GM12878 (cell line): ENCODE data around the gene MRPL42. TPM values are rescaled to one million over a fixed set of nuclear protein-coding genes. Genes with fewer than 3 reads are reported as not detected.

Experiments
- ATAC-seq: fragments of 200-7000 bp; cut with Tn5 transposase; 3 replicates; pipeline ENCODE4 v1.9.1; 2020; ENCODE audit warnings: mild to moderate bottlenecking, moderate library complexity
- BruUV-seq: library from RNA; stranded (reverse); fragments of 400-500 nt; replicated peaks from 2 replicates; lab custom pipeline; 2021; lab: Mats Ljungman, UMichigan
- CTCF ChIA-PET: fragments of 300-600 bp; sonication (Branson Sonifier 250); formaldehyde crosslinking; extraction: SDS; loops from one replicate; lab custom pipeline; 2021; ENCODE audit warnings: inconsistent platforms; lab: Yijun Ruan, JAX
- POLR2A ChIA-PET: fragments of 350-600 bp; formaldehyde crosslinking; extraction: SDS; loops from one replicate; lab custom pipeline; 2021; ENCODE audit warnings: inconsistent platforms; lab: Charles Lee
- RAD21 ChIA-PET: fragments of 300-600 bp; sonication (Branson Sonifier 250); formaldehyde crosslinking; loops from one replicate; lab custom pipeline; 2023; ENCODE audit warnings: antibody characterized with exemption; ENCODE audit not compliant: unreplicated experiment; lab: Charles Lee
- SMC1A ChIA-PET: fragments of 300-600 bp; sonication (Branson Sonifier 250); formaldehyde crosslinking; loops from one replicate; lab custom pipeline; 2023; ENCODE audit not compliant: unreplicated experiment, uncharacterized antibody; lab: Charles Lee
- DNase-seq: peaks from one replicate; pipeline ENCODE4 v3.0.0-alpha.2; 2011; ENCODE audit warnings: low read depth, low spot score
- FAIRE-seq: peaks from 3 replicates; lab custom pipeline; 2011; peaks lifted over from hg19 to GRCh38; lab: Jason Lieb, UNC
- H2AFZ ChIP-seq: 2 replicates; pipeline ENCODE4 v1.6.0; 2011; ENCODE audit warnings: low read depth, low read length, control low read depth; ENCODE audit not compliant: control insufficient read depth
- H3K27ac ChIP-seq: 2 replicates; pipeline ENCODE4 v1.5.1; 2011; ENCODE audit warnings: control low read depth; ENCODE audit not compliant: control insufficient read depth, insufficient read depth
- H3K27me3 ChIP-seq, 2 experiments: replicated peaks in 1 of 2; 2 replicates each; pipeline versions ENCODE4 v1.6.0 to v1.6.1; 2011; ENCODE audit warnings: low read length in 1 of 2; ENCODE audit not compliant: control insufficient read depth in 2 of 2, insufficient read depth in 2 of 2
- H3K36me3 ChIP-seq, 2 experiments: 2 replicates each; pipeline ENCODE4 v1.5.1; 2011; ENCODE audit warnings: low read length in 1 of 2; ENCODE audit not compliant: control insufficient read depth in 2 of 2, insufficient read depth in 2 of 2
- H3K4me1 ChIP-seq: 2 replicates; pipeline ENCODE4 v1.6.1; 2011; ENCODE audit warnings: mild to moderate bottlenecking, low read length, moderate library complexity, mixed read lengths; ENCODE audit not compliant: control insufficient read depth, insufficient read depth
- H3K4me2 ChIP-seq: 2 replicates; pipeline ENCODE4 v1.6.0; 2011; ENCODE audit warnings: control low read depth; ENCODE audit not compliant: control insufficient read depth, insufficient read depth
- H3K4me3 ChIP-seq: fragments of 200-600 bp; sonication (generic); 2 replicates; pipeline ENCODE4 v1.5.1; 2016
- H3K79me2 ChIP-seq: 2 replicates; pipeline ENCODE4 v1.6.0; 2011; ENCODE audit warnings: low read length; ENCODE audit not compliant: control insufficient read depth, insufficient read depth
- H3K9ac ChIP-seq: 2 replicates; pipeline ENCODE4 v1.8.0; 2011; ENCODE audit warnings: low read length, control low read depth, mixed read lengths; ENCODE audit not compliant: control insufficient read depth, insufficient read depth
- H3K9me3 ChIP-seq: replicated peaks from 3 replicates; pipeline ENCODE4 v1.5.1; 2011; ENCODE audit warnings: mild to moderate bottlenecking, low read length; ENCODE audit not compliant: control insufficient read depth, insufficient read depth
- H4K20me1 ChIP-seq: 2 replicates; pipeline ENCODE4 v1.6.0; 2011; ENCODE audit not compliant: control insufficient read depth, insufficient read depth
- BCL11A ChIP-seq: IDR thresholded peaks from 2 replicates; pipeline ENCODE4 v1.6.1; 2011; ENCODE audit warnings: low read depth, low read length
- FOXM1 ChIP-seq: IDR thresholded peaks from 2 replicates; pipeline ENCODE4 v1.6.1; 2012; ENCODE audit warnings: low read depth, mild to moderate bottlenecking, inconsistent platforms, low read length, moderate library complexity
- IKZF2 ChIP-seq, 2 experiments: fragments of 450-650 bp; IDR thresholded peaks; 2 replicates each; pipeline ENCODE4 v1.6.1; 2017; ENCODE audit warnings: mild to moderate bottlenecking in 2 of 2, moderate library complexity in 2 of 2
- POLR2AphosphoS5 ChIP-seq: IDR thresholded peaks from 2 replicates; pipeline ENCODE4 v1.6.1; 2011; ENCODE audit warnings: mild to moderate bottlenecking, low read length, inconsistent platforms
- RAD51 ChIP-seq: fragments of 450-650 bp; IDR thresholded peaks from 2 replicates; pipeline ENCODE4 v1.6.1; 2016; ENCODE audit warnings: moderate library complexity, mild to moderate bottlenecking, inconsistent platforms
- RBBP5 ChIP-seq: fragments of 200-600 bp; sonication (generic); conservative IDR thresholded peaks from 2 replicates; pipeline ENCODE4 v1.6.1; 2016
- TCF3 ChIP-seq: IDR thresholded peaks from 2 replicates; pipeline ENCODE4 v1.6.1; 2012; ENCODE audit warnings: low read depth, mild to moderate bottlenecking, low read length, borderline replicate concordance; ENCODE audit not compliant: insufficient read depth
- YBX1 ChIP-seq: fragments of 450-650 bp; IDR thresholded peaks from 2 replicates; pipeline ENCODE4 v1.6.1; 2016; ENCODE audit warnings: antibody characterized with exemption
- ZBED1 ChIP-seq: IDR thresholded peaks from 2 replicates; pipeline ENCODE4 v1.6.1; 2016; ENCODE audit warnings: borderline replicate concordance
- WGBS: methylation state at CpG from one replicate; pipeline ENCODE4 v1.1.6; 2016; ENCODE audit warnings: low lambda C conversion rate; ENCODE audit not compliant: insufficient replicate concordance, insufficient coverage; ENCODE audit errors: missing lambda C conversion rate; 5-methylcytosine and 5-hydroxymethylcytosine counted together
- in situ Hi-C: fragments of 300-500 bp; cut with MboI; formaldehyde crosslinking; loops from 9 replicates; pipeline ENCODE4 v1.14.3; 2018; ENCODE audit warnings: mixed read lengths
- intact Hi-C: fragments of 100-400 bp; cut with micrococcal nuclease; formaldehyde crosslinking; loops from one replicate; pipeline ENCODE4 v1.14.2; 2022; ENCODE audit not compliant: unreplicated experiment
- polyA plus RNA-seq, 11 experiments: library from polyadenylated mRNA; depleted of rRNA in 4 of 11; unstranded in 6 of 11; stranded (reverse) in 5 of 11; fragments of >200 nt; fragmentation: Nextera tagmentation in 4 of 11; fragmentation: Illumina TruSeq in 1 of 11; extraction: Ambion mirVana in 4 of 11; extraction: Trizol in 1 of 11; gene quantifications; 1 replicate in 1 of 11; 2 replicates in 10 of 11; pipeline versions ENCODE4 v1.2.1 to v1.2.3, GENCODE V29; 2011 to 2016; ENCODE audit warnings: inconsistent platforms in 2 of 11, missing spikeins in 2 of 11, low read depth in 1 of 11
- total RNA-seq, 4 experiments: library from RNA; depleted of rRNA in 3 of 4; stranded (reverse); fragments of >200 nt in 3 of 4; fragmentation: Illumina TruSeq in 1 of 4; extraction: Trizol in 1 of 4; gene quantifications; 2 replicates each; pipeline versions ENCODE4 v1.2.1 to v1.2.3, GENCODE V29; 2013 to 2021
- TF ChIP-seq, protein P1 (sequence below): IDR thresholded peaks from 2 replicates; pipeline ENCODE4 v1.6.1; 2011; ENCODE audit warnings: low read depth, low read length, improper control_type of control experiment, borderline replicate concordance
- TF ChIP-seq, protein P2 (sequence below): fragments of 450-650 bp; IDR thresholded peaks from 2 replicates; pipeline ENCODE4 v1.6.1; 2017; ENCODE audit warnings: mild to moderate bottlenecking, moderate library complexity
- TF ChIP-seq, protein P3 (sequence below), 3 experiments: IDR thresholded peaks in 2 of 3; conservative IDR thresholded peaks in 1 of 3; 2 replicates each; pipeline ENCODE4 v1.5.1; 2011; ENCODE audit warnings: low read depth in 3 of 3, low read length in 3 of 3, mild to moderate bottlenecking in 3 of 3, control low read depth in 2 of 3, moderate library complexity in 2 of 3, inconsistent platforms in 1 of 3, mixed read lengths in 1 of 3; ENCODE audit not compliant: control insufficient read depth in 2 of 3, insufficient read depth in 1 of 3; ENCODE audit errors: extremely low read depth in 1 of 3
- TF ChIP-seq, protein P4 (sequence below): fragments of 450-650 bp; IDR thresholded peaks from 2 replicates; pipeline ENCODE4 v1.6.1; 2016; ENCODE audit warnings: mild to moderate bottlenecking

The MRPL42 gene
- total and polyA plus RNA-seq, 10 of the 15 experiments (the other 5 are each of a cell fraction or from before 2014, with no cell fraction given) = 65.1 to 427 (median 126) TPM

DNA sequence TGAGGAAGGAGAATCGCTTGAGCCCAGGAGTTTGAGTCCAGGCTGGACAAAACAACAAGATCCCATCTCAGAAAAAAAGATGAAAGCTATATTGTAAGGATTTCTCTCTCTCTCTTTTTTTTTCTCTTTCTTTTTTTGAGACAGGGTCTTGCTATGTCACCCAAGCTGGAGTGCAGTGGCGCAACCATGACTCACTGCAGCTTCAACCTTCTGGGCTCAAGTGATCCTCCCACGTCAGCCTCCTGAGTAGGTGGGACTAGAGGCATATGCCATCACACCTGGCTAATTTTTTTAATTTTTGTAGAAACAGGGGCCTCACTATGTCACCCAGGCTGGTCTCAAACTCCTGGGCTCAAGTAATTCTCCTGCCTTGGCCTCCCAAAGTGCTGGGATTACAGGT, 5.8 kb upstream of the MRPL42 start:
- ATAC-seq (no peak), FAIRE-seq (no peak), DNase-seq (no peak)
- Histone ChIP-seq H3K4me3 (no peak overlapping the region), H3K4me2 (no peak overlapping the region), H2AFZ (no peak overlapping the region), H3K4me1 (no peaks in the 10 kb centered on the region), H3K27ac (no peak overlapping the region), H4K20me1 (no peaks in the 10 kb centered on the region), H3K9me3 (no peaks in the 10 kb centered on the region), H3K79me2 (no peaks in the 10 kb centered on the region), H3K9ac (no peak overlapping the region), H3K27me3 (no peaks in the 10 kb centered on the region), H3K36me3 (no peaks in the 10 kb centered on the region)
- TF ChIP-seq YBX1 (no peak), IKZF2 (IDR thresholded peaks at IDR 0.05) (no peak), BCL11A (no peak), POLR2AphosphoS5 (no peak), ZBED1 (no peak), RAD51 (no peak), TCF3 (no peak), FOXM1 (no peak), RBBP5 (no peak)
- TF ChIP-seq, protein P1, sequence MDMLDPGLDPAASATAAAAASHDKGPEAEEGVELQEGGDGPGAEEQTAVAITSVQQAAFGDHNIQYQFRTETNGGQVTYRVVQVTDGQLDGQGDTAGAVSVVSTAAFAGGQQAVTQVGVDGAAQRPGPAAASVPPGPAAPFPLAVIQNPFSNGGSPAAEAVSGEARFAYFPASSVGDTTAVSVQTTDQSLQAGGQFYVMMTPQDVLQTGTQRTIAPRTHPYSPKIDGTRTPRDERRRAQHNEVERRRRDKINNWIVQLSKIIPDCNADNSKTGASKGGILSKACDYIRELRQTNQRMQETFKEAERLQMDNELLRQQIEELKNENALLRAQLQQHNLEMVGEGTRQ = no peak
- TF ChIP-seq, protein P2, sequence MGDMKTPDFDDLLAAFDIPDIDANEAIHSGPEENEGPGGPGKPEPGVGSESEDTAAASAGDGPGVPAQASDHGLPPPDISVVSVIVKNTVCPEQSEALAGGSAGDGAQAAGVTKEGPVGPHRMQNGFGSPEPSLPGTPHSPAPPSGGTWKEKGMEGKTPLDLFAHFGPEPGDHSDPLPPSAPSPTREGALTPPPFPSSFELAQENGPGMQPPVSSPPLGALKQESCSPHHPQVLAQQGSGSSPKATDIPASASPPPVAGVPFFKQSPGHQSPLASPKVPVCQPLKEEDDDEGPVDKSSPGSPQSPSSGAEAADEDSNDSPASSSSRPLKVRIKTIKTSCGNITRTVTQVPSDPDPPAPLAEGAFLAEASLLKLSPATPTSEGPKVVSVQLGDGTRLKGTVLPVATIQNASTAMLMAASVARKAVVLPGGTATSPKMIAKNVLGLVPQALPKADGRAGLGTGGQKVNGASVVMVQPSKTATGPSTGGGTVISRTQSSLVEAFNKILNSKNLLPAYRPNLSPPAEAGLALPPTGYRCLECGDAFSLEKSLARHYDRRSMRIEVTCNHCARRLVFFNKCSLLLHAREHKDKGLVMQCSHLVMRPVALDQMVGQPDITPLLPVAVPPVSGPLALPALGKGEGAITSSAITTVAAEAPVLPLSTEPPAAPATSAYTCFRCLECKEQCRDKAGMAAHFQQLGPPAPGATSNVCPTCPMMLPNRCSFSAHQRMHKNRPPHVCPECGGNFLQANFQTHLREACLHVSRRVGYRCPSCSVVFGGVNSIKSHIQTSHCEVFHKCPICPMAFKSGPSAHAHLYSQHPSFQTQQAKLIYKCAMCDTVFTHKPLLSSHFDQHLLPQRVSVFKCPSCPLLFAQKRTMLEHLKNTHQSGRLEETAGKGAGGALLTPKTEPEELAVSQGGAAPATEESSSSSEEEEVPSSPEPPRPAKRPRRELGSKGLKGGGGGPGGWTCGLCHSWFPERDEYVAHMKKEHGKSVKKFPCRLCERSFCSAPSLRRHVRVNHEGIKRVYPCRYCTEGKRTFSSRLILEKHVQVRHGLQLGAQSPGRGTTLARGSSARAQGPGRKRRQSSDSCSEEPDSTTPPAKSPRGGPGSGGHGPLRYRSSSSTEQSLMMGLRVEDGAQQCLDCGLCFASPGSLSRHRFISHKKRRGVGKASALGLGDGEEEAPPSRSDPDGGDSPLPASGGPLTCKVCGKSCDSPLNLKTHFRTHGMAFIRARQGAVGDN = no peak
- TF ChIP-seq, protein P3, sequence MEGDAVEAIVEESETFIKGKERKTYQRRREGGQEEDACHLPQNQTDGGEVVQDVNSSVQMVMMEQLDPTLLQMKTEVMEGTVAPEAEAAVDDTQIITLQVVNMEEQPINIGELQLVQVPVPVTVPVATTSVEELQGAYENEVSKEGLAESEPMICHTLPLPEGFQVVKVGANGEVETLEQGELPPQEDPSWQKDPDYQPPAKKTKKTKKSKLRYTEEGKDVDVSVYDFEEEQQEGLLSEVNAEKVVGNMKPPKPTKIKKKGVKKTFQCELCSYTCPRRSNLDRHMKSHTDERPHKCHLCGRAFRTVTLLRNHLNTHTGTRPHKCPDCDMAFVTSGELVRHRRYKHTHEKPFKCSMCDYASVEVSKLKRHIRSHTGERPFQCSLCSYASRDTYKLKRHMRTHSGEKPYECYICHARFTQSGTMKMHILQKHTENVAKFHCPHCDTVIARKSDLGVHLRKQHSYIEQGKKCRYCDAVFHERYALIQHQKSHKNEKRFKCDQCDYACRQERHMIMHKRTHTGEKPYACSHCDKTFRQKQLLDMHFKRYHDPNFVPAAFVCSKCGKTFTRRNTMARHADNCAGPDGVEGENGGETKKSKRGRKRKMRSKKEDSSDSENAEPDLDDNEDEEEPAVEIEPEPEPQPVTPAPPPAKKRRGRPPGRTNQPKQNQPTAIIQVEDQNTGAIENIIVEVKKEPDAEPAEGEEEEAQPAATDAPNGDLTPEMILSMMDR (IDR thresholded peaks at IDR 0.05 in 2 of 3, conservative IDR thresholded peaks at IDR 0.05 in 1 of 3; ENCODE audit: control insufficient read depth in 2 of 3, extremely low read depth in 1 of 3, insufficient read depth in 1 of 3, low read depth in 3 of 3, low read length in 3 of 3) = no peak
- TF ChIP-seq, protein P4, sequence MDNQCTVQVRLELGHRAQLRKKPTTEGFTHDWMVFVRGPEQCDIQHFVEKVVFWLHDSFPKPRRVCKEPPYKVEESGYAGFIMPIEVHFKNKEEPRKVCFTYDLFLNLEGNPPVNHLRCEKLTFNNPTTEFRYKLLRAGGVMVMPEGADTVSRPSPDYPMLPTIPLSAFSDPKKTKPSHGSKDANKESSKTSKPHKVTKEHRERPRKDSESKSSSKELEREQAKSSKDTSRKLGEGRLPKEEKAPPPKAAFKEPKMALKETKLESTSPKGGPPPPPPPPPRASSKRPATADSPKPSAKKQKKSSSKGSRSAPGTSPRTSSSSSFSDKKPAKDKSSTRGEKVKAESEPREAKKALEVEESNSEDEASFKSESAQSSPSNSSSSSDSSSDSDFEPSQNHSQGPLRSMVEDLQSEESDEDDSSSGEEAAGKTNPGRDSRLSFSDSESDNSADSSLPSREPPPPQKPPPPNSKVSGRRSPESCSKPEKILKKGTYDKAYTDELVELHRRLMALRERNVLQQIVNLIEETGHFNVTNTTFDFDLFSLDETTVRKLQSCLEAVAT = no peak
- CTCF ChIA-PET = no interaction called here
- RAD21 ChIA-PET = no interaction called here
- intact Hi-C loops (no loop called here), in situ Hi-C loops (no loop called here)
- SMC1A ChIA-PET = no interaction called here
- POLR2A ChIA-PET = no interaction called here
- WGBS = 91% methylated on average over 3 of the region's 3 CpGs
- BruUV-seq = no TSS peak
